ENCODE data around the gene EPC2.

DNA sequence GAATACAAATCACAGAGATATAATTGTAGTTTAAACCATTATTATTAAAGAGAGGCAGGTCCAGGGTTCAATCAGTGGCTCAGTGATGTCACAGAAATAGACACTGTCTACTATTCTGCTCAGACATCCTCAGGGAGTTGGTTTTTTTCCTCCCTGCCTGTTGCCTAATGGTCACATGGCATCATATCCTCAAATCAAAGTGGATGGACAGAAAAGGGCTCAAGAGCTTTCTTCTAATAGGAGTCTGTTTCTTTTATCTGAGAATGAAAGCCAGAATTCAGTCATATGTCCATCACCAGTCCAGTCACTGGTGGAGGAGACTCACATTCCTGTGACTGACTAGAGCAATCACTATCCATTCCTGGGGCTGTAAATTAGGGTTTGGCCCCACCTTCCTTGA, 27.9 kb upstream of the EPC2 start:
- TF ChIP-seq, protein P1, sequence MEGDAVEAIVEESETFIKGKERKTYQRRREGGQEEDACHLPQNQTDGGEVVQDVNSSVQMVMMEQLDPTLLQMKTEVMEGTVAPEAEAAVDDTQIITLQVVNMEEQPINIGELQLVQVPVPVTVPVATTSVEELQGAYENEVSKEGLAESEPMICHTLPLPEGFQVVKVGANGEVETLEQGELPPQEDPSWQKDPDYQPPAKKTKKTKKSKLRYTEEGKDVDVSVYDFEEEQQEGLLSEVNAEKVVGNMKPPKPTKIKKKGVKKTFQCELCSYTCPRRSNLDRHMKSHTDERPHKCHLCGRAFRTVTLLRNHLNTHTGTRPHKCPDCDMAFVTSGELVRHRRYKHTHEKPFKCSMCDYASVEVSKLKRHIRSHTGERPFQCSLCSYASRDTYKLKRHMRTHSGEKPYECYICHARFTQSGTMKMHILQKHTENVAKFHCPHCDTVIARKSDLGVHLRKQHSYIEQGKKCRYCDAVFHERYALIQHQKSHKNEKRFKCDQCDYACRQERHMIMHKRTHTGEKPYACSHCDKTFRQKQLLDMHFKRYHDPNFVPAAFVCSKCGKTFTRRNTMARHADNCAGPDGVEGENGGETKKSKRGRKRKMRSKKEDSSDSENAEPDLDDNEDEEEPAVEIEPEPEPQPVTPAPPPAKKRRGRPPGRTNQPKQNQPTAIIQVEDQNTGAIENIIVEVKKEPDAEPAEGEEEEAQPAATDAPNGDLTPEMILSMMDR (IDR thresholded peaks at IDR 0.05; ENCODE audit: low read depth, low read length, poor library complexity, severe bottlenecking) = no peak
- TF ChIP-seq EZH2phosphoT487 (IDR thresholded peaks at IDR 0.05; ENCODE audit: borderline replicate concordance, low read length) = no peak
